ENCODE measurements around the gene EBF4.

- TF ChIP-seq POLR2A (IDR thresholded peaks at IDR 0.05) (no peak), CTCF (IDR thresholded peaks at IDR 0.05) (no peak)
These were observed 37.7 kb upstream of the EBF4 start for GRCh38 chr20:2654831-2655230.
